Keratinocyte (primary cell): Measurements from ENCODE around the gene AGPS.

ENCODE experiments used
- EZH2 ChIP-seq: IDR thresholded peaks from one replicate; pipeline ENCODE4 v1.6.1; 2012; ENCODE audit warnings: inconsistent platforms, mild to moderate bottlenecking, low read length, moderate library complexity
- TF ChIP-seq, protein P1 (sequence below), 3 experiments: IDR thresholded peaks in 1 of 3; conservative IDR thresholded peaks in 1 of 3; optimal IDR thresholded peaks in 1 of 3; 2 replicates in 2 of 3; 3 replicates in 1 of 3; pipeline versions ENCODE3 to v1.5.1; 2011; ENCODE audit warnings: low read length in 3 of 3, mild to moderate bottlenecking in 3 of 3, moderate library complexity in 2 of 3, control low read depth in 1 of 3, inconsistent platforms in 1 of 3; ENCODE audit not compliant: insufficient read depth in 2 of 3; ENCODE audit errors: extremely low read depth in 1 of 3

DNA sequence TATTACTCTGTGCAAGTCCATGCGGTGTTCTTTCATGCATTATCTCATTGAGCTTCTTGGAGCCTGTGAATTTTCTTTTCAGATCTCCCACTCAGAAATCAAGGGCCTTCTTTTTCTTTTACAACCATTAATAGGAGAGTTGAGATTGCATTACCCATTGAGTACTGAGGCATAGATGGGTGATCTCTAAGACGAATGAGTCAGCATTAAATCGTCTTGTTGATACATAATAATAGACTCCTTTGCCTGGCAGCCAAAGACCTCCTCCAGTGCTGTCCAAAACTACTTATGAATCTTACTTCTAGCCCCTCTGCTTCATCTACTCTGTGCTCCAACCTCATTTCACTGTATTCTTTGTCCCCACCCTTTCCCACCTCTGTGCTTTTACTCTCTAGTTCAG lies 180.5 kb downstream of the AGPS start:
- TF ChIP-seq, protein P1, sequence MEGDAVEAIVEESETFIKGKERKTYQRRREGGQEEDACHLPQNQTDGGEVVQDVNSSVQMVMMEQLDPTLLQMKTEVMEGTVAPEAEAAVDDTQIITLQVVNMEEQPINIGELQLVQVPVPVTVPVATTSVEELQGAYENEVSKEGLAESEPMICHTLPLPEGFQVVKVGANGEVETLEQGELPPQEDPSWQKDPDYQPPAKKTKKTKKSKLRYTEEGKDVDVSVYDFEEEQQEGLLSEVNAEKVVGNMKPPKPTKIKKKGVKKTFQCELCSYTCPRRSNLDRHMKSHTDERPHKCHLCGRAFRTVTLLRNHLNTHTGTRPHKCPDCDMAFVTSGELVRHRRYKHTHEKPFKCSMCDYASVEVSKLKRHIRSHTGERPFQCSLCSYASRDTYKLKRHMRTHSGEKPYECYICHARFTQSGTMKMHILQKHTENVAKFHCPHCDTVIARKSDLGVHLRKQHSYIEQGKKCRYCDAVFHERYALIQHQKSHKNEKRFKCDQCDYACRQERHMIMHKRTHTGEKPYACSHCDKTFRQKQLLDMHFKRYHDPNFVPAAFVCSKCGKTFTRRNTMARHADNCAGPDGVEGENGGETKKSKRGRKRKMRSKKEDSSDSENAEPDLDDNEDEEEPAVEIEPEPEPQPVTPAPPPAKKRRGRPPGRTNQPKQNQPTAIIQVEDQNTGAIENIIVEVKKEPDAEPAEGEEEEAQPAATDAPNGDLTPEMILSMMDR (optimal IDR thresholded peaks at IDR 0.05 in 1 of 3, IDR thresholded peaks at IDR 0.05 in 1 of 3, conservative IDR thresholded peaks at IDR 0.05 in 1 of 3; ENCODE audit: extremely low read depth in 1 of 3, insufficient read depth in 2 of 3, low read length in 3 of 3): no peak
- no peak for TF ChIP-seq EZH2
